IMR-90 (cell line): Measurements from ENCODE around the gene IFTAP. TPM values are rescaled to one million over a fixed set of nuclear protein-coding genes. Genes with fewer than 3 reads are reported as not detected.

Experiments used
- ATAC-seq: fragments of 200-7000 bp; cut with Tn5 transposase; 2 replicates; pipeline ENCODE4 v1.9.1; 2020; ENCODE audit warnings: low read depth, mild to moderate bottlenecking, moderate library complexity
- BruUV-seq: library from RNA; stranded (reverse); fragments of 400-500 nt; replicated peaks from 2 replicates; lab custom pipeline; 2021; lab: Mats Ljungman, UMichigan
- CTCF ChIA-PET: fragments of 300-600 bp; formaldehyde crosslinking; extraction: SDS; loops from one replicate; lab custom pipeline; 2021; ENCODE audit warnings: antibody characterized with exemption; lab: Yijun Ruan, JAX
- POLR2A ChIA-PET: fragments of 300-600 bp; sonication (Branson Sonifier 250); formaldehyde crosslinking; loops from one replicate; lab custom pipeline; 2022; ENCODE audit warnings: antibody characterized with exemption; ENCODE audit not compliant: unreplicated experiment; lab: Charles Lee
- DNase-seq: peaks from one replicate; pipeline ENCODE4 v3.0.0; 2013
- H2AFZ ChIP-seq: replicated peaks from 2 replicates; pipeline ENCODE3; 2013; ENCODE audit warnings: low read length, mild to moderate bottlenecking; ENCODE audit not compliant: poor library complexity
- H2AK5ac ChIP-seq: 2 replicates; pipeline ENCODE4 v1.6.1; 2013; ENCODE audit warnings: low read depth, low read length, inconsistent platforms
- H2AK9ac ChIP-seq: replicated peaks from 2 replicates; pipeline ENCODE3; 2013; ENCODE audit warnings: mild to moderate bottlenecking, low read depth, low read length, moderate library complexity; ENCODE audit not compliant: poor library complexity
- H2BK120ac ChIP-seq: 2 replicates; pipeline ENCODE4 v1.6.1; 2013; ENCODE audit warnings: low read depth, low read length, inconsistent platforms
- H2BK15ac ChIP-seq: 3 replicates; pipeline ENCODE4 v1.6.1; 2013; ENCODE audit warnings: low read depth, low read length, inconsistent platforms
- H2BK20ac ChIP-seq: 2 replicates; pipeline ENCODE4 v1.6.1; 2013; ENCODE audit warnings: low read depth, mild to moderate bottlenecking, inconsistent platforms, low read length, moderate library complexity
- H2BK5ac ChIP-seq: 2 replicates; pipeline ENCODE4 v1.6.1; 2013; ENCODE audit warnings: mild to moderate bottlenecking, low read depth, low read length, inconsistent platforms; ENCODE audit not compliant: poor library complexity, severe bottlenecking
- H3K14ac ChIP-seq: replicated peaks from 2 replicates; pipeline ENCODE4 v1.6.1; 2013; ENCODE audit warnings: low read depth, low read length, inconsistent platforms
- H3K18ac ChIP-seq: 2 replicates; pipeline ENCODE4 v1.6.1; 2013; ENCODE audit warnings: low read depth, low read length, control low read depth
- H3K23ac ChIP-seq: 2 replicates; pipeline ENCODE4 v1.6.1; 2013; ENCODE audit warnings: low read depth, low read length, inconsistent platforms
- H3K27ac ChIP-seq: 2 replicates; pipeline ENCODE4 v1.5.1; 2013; ENCODE audit warnings: mild to moderate bottlenecking, control low read depth, low read length; ENCODE audit not compliant: insufficient read depth
- H3K27me3 ChIP-seq: 2 replicates; pipeline ENCODE4 v1.6.1; 2013; ENCODE audit warnings: low read length; ENCODE audit not compliant: control insufficient read depth, insufficient read depth
- H3K36me3 ChIP-seq: 2 replicates; pipeline ENCODE4 v1.6.1; 2013; ENCODE audit warnings: low read length, mixed read lengths; ENCODE audit not compliant: control insufficient read depth, insufficient read depth
- H3K4ac ChIP-seq: 2 replicates; pipeline ENCODE4 v1.6.1; 2013; ENCODE audit warnings: low read depth, low read length, inconsistent platforms
- H3K4me1 ChIP-seq: 2 replicates; pipeline ENCODE4 v1.6.1; 2013; ENCODE audit warnings: low read length, mixed read lengths; ENCODE audit not compliant: control insufficient read depth, insufficient read depth
- H3K4me2 ChIP-seq: 2 replicates; pipeline ENCODE4 v1.6.1; 2013; ENCODE audit warnings: low read depth, mild to moderate bottlenecking, control low read depth, low read length, moderate library complexity
- H3K4me3 ChIP-seq: 2 replicates; pipeline ENCODE4 v1.5.1; 2013; ENCODE audit warnings: low read depth, mild to moderate bottlenecking, control low read depth, low read length, moderate library complexity; ENCODE audit not compliant: insufficient read depth
- H3K56ac ChIP-seq: 2 replicates; pipeline ENCODE4 v1.6.1; 2013; ENCODE audit warnings: low read length, inconsistent platforms; ENCODE audit not compliant: insufficient read depth; ENCODE audit errors: extremely low read depth
- H3K79me1 ChIP-seq, 2 experiments: 2 replicates each; pipeline ENCODE4 v1.6.1; 2013; ENCODE audit warnings: low read length in 2 of 2, inconsistent platforms in 1 of 2, low read depth in 1 of 2
- H3K9ac ChIP-seq: 2 replicates; pipeline ENCODE4 v1.6.1; 2013; ENCODE audit warnings: low read depth, low read length, control low read depth
- H3K9me1 ChIP-seq: 2 replicates; pipeline ENCODE4 v1.6.1; 2013; ENCODE audit warnings: low read length, inconsistent platforms; ENCODE audit not compliant: insufficient read depth
- H3K9me3 ChIP-seq: 2 replicates; pipeline ENCODE4 v1.6.1; 2013; ENCODE audit warnings: low read length; ENCODE audit not compliant: control insufficient read depth, insufficient read depth
- H4K20me1 ChIP-seq: 2 replicates; pipeline ENCODE4 v1.6.1; 2013; ENCODE audit warnings: low read length, inconsistent platforms; ENCODE audit not compliant: insufficient read depth
- H4K5ac ChIP-seq: 2 replicates; pipeline ENCODE4 v1.6.1; 2013; ENCODE audit warnings: mild to moderate bottlenecking, low read depth, low read length, control low read depth
- H4K8ac ChIP-seq, 2 experiments: 2 replicates each; pipeline ENCODE4 v1.6.1; 2013; ENCODE audit warnings: low read depth in 2 of 2, low read length in 2 of 2, control low read depth in 1 of 2, inconsistent platforms in 1 of 2
- H4K91ac ChIP-seq: 2 replicates; pipeline ENCODE4 v1.6.1; 2013; ENCODE audit warnings: low read depth, low read length, inconsistent platforms; ENCODE audit not compliant: insufficient read depth
- BHLHE40 ChIP-seq: fragments of 150-350 bp; IDR thresholded peaks from 2 replicates; pipeline ENCODE4 v1.6.1; 2016; ENCODE audit warnings: mild to moderate bottlenecking, low read depth, low read length
- CHD1 ChIP-seq: IDR thresholded peaks from 2 replicates; pipeline ENCODE4 v1.6.1; 2012; ENCODE audit warnings: low read depth, low read length, improper control_type of control experiment
- FOS ChIP-seq: fragments of 150-350 bp; IDR thresholded peaks from 2 replicates; pipeline ENCODE4 v1.6.1; 2016; ENCODE audit warnings: low read depth, low read length
- MAFK ChIP-seq: IDR thresholded peaks from 2 replicates; pipeline ENCODE4 v1.6.1; 2012; ENCODE audit warnings: low read depth, low read length, improper control_type of control experiment
- MAZ ChIP-seq: IDR thresholded peaks from 2 replicates; pipeline ENCODE4 v1.6.1; 2012; ENCODE audit warnings: low read depth, mild to moderate bottlenecking, low read length, improper control_type of control experiment, moderate library complexity, borderline replicate concordance
- NFE2L2 ChIP-seq: fragments of 150-350 bp; IDR thresholded peaks from 2 replicates; pipeline ENCODE4 v1.6.1; 2016; ENCODE audit warnings: low read depth, mild to moderate bottlenecking, low read length
- POLR2A ChIP-seq: IDR thresholded peaks from 2 replicates; pipeline ENCODE4 v1.6.1; 2012; ENCODE audit warnings: mild to moderate bottlenecking, low read depth, low read length
- RAD21 ChIP-seq: IDR thresholded peaks from 2 replicates; pipeline ENCODE4 v1.6.1; 2012; ENCODE audit warnings: low read length, improper control_type of control experiment
- RCOR1 ChIP-seq: IDR thresholded peaks from 2 replicates; pipeline ENCODE4 v1.6.1; 2012; ENCODE audit warnings: mild to moderate bottlenecking, low read length, improper control_type of control experiment; ENCODE audit not compliant: insufficient replicate concordance
- RFX5 ChIP-seq: IDR thresholded peaks from 2 replicates; pipeline ENCODE4 v1.8.0; 2012; ENCODE audit warnings: low read depth, mild to moderate bottlenecking, low read length, moderate library complexity
- SMC3 ChIP-seq: fragments of 150-350 bp; IDR thresholded peaks from 2 replicates; pipeline ENCODE4 v1.6.1; 2016; ENCODE audit warnings: low read depth, mild to moderate bottlenecking, antibody characterized with exemption, low read length, moderate library complexity
- USF2 ChIP-seq: fragments of 150-350 bp; IDR thresholded peaks from 2 replicates; pipeline ENCODE4 v1.6.1; 2017; ENCODE audit warnings: mild to moderate bottlenecking, antibody characterized with exemption, low read length, low read depth
- WGBS, 2 experiments: methylation state at CpG; one replicate each; pipeline versions ENCODE4 v1.1.5 to v1.1.7; 2013; ENCODE audit warnings: missing lambda C conversion rate in 2 of 2; ENCODE audit not compliant: insufficient read length in 1 of 2; ENCODE audit errors: extremely low coverage in 2 of 2; 5-methylcytosine and 5-hydroxymethylcytosine counted together
- dilution Hi-C: fragments of 300-500 bp; cut with HindIII; formaldehyde crosslinking; loops from one replicate; pipeline ENCODE4 v1.14.3; 2018; ENCODE audit warnings: low sequenced_read_pairs; ENCODE audit not compliant: unreplicated experiment
- in situ Hi-C: fragments of 300-500 bp; cut with MboI; formaldehyde crosslinking; loops from 3 replicates; pipeline ENCODE4 v1.14.3; 2019; ENCODE audit warnings: low sequenced_read_pairs, inconsistent platforms, mixed read lengths
- intact Hi-C: fragments of 100-400 bp; cut with micrococcal nuclease; formaldehyde crosslinking; loops from 2 replicates; pipeline ENCODE4 v1.10.0; 2022
- polyA plus RNA-seq, 3 experiments: library from polyadenylated mRNA; depleted of rRNA; stranded (reverse); fragments of >200 nt; gene quantifications; 2 replicates each; pipeline ENCODE4 v1.2.3, GENCODE V29; 2012; ENCODE audit warnings: low replicate concordance in 1 of 3
- total RNA-seq: library from RNA; depleted of rRNA; stranded (reverse); fragments of >200 nt; gene quantifications from 2 replicates; pipeline ENCODE4 v1.2.3, GENCODE V29; 2012

IFTAP gene
- total and polyA plus RNA-seq, 2 of the 4 experiments (the other 2 are of a cell fraction) = 15.8 to 28.5 TPM

GRCh38 chr11:36617543-36618362 lies 23.5 kb downstream of the IFTAP start:
- no peak overlapping the region for H3K14ac ChIP-seq
- no peaks in the 10 kb centered on the region for H3K79me1 ChIP-seq
- no peak overlapping the region for H3K4ac ChIP-seq
- H3K4me2 ChIP-seq = no peak overlapping the region
- CTCF ChIA-PET = interaction anchor here (0.7 kb wide), 1 partner anchor 129 kb away, joined by 3 read pairs; no protein-coding TSS in a partner anchor
- H3K4me3 ChIP-seq = no peak overlapping the region
- no TSS peak for BruUV-seq
- H4K20me1 ChIP-seq = no peaks in the 10 kb centered on the region
- POLR2A ChIA-PET = no interaction called here
- no peak overlapping the region for H2BK120ac ChIP-seq
- no peak for TF ChIP-seq RFX5
- TF ChIP-seq SMC3 = no peak
- TF ChIP-seq RAD21 = no peak
- no peak for TF ChIP-seq MAFK
- TF ChIP-seq NFE2L2 = no peak
- TF ChIP-seq MAZ = no peak
- TF ChIP-seq BHLHE40 = no peak
- TF ChIP-seq FOS = no peak
- TF ChIP-seq CHD1 = no peak
- no peak for TF ChIP-seq USF2
- TF ChIP-seq RCOR1 = no peak
- TF ChIP-seq POLR2A = no peak
- no peak overlapping the region for H3K23ac ChIP-seq
- ATAC-seq (no peak), DNase-seq (no peak)
- no peak overlapping the region for H3K9ac ChIP-seq
- H2AFZ ChIP-seq = no peak overlapping the region
- H4K8ac ChIP-seq = no peak overlapping the region
- no peak overlapping the region for H2AK9ac ChIP-seq
- intact Hi-C loops = no loop called here
- no peak overlapping the region for H2BK15ac ChIP-seq
- no peaks in the 10 kb centered on the region for H3K27me3 ChIP-seq
- no peaks in the 10 kb centered on the region for H3K9me3 ChIP-seq
- H3K36me3 ChIP-seq = no peaks in the 10 kb centered on the region
- in situ Hi-C loops = no loop called here
- no peaks in the 10 kb centered on the region for H3K9me1 ChIP-seq
- H4K91ac ChIP-seq = no peak overlapping the region
- no peak overlapping the region for H3K27ac ChIP-seq
- no peak overlapping the region for H4K5ac ChIP-seq
- no peak overlapping the region for H3K18ac ChIP-seq
- dilution Hi-C loops = no loop called here
- H3K4me1 ChIP-seq = no peaks in the 10 kb centered on the region
- no peak overlapping the region for H2BK5ac ChIP-seq
- H3K56ac ChIP-seq = no peak overlapping the region
- H2AK5ac ChIP-seq = no peak overlapping the region
- WGBS, 2 experiments = no CpG with 5 or more reads among the region's 6 CpGs
- H2BK20ac ChIP-seq = no peak overlapping the region
